Neural cell (in vitro differentiated cells): ENCODE data around the gene LDB1. TPM values are rescaled to one million over a fixed set of nuclear protein-coding genes. Genes with fewer than 3 reads are reported as not detected.

Source experiments
- H2AFZ ChIP-seq: fragments of 200-600, 300-800 bp; sonication (generic), shearing (Covaris generic); 2 replicates; pipeline ENCODE4 v1.6.0; 2014; ENCODE audit warnings: low read depth, mild to moderate bottlenecking, antibody characterized with exemption, low read length, moderate library complexity
- H3F3A ChIP-seq: fragments of 200-600 bp; shearing (Covaris generic); 2 replicates; pipeline ENCODE4 v1.6.1; 2016; ENCODE audit warnings: mild to moderate bottlenecking, moderate library complexity, mixed read lengths, antibody characterized with exemption, low read length; ENCODE audit not compliant: insufficient read depth, poor library complexity, severe bottlenecking
- H3K27ac ChIP-seq: fragments of 200-600, 300-800 bp; sonication (generic), shearing (Covaris generic); 2 replicates; pipeline ENCODE4 v1.5.1; 2014; ENCODE audit warnings: mild to moderate bottlenecking, low read length, moderate library complexity
- H3K27me3 ChIP-seq: fragments of 300-800, 200-600 bp; sonication (generic), shearing (Covaris generic); 2 replicates; pipeline ENCODE4 v1.6.0; 2014; ENCODE audit warnings: mild to moderate bottlenecking, low read depth, low read length, moderate library complexity; ENCODE audit not compliant: insufficient read depth
- H3K36me3 ChIP-seq: fragments of 300-800, 200-600 bp; sonication (generic), shearing (Covaris generic); 2 replicates; pipeline ENCODE4 v1.5.1; 2014; ENCODE audit warnings: mild to moderate bottlenecking, antibody characterized with exemption, low read length, moderate library complexity; ENCODE audit not compliant: insufficient read depth
- H3K4me2 ChIP-seq: fragments of 300-800, 200-600 bp; sonication (generic), shearing (Covaris generic); 2 replicates; pipeline ENCODE4 v1.6.0; 2014; ENCODE audit warnings: mild to moderate bottlenecking, low read length
- H3K4me3 ChIP-seq: fragments of 300-800, 200-600 bp; sonication (generic), shearing (Covaris generic); 2 replicates; pipeline ENCODE4 v1.5.1; 2014; ENCODE audit warnings: mild to moderate bottlenecking, low read length, moderate library complexity
- H3K79me2 ChIP-seq: fragments of 200-600 bp; shearing (Covaris generic); replicated peaks from 2 replicates; pipeline ENCODE4 v1.6.0; 2014; ENCODE audit warnings: mild to moderate bottlenecking, low read length, moderate library complexity; ENCODE audit not compliant: insufficient read depth
- H3K9ac ChIP-seq: fragments of 300-800, 200-600 bp; sonication (generic), shearing (Covaris generic); 2 replicates; pipeline ENCODE4 v1.6.1; 2016; ENCODE audit warnings: mild to moderate bottlenecking, low read length, mixed read lengths
- H3K9me2 ChIP-seq: fragments of 200-600 bp; shearing (Covaris generic); 2 replicates; pipeline ENCODE4 v1.6.1; 2016; ENCODE audit warnings: mild to moderate bottlenecking, low read length, mixed read lengths; ENCODE audit not compliant: insufficient read depth
- H3K9me3 ChIP-seq: fragments of 200-600, 300-800 bp; sonication (generic), shearing (Covaris generic); 2 replicates; pipeline ENCODE4 v1.6.1; 2016; ENCODE audit warnings: mild to moderate bottlenecking, mixed run types, low read length, moderate library complexity, mixed read lengths
- H4K20me1 ChIP-seq: fragments of 200-600 bp; shearing (Covaris generic); 2 replicates; pipeline ENCODE4 v1.6.1; 2016; ENCODE audit warnings: mild to moderate bottlenecking, mixed run types; ENCODE audit not compliant: insufficient read depth
- CTCF ChIP-seq: fragments of 450-650 bp; IDR thresholded peaks from 2 replicates; pipeline ENCODE4 v1.5.1; 2014; ENCODE audit warnings: antibody characterized with exemption, mild to moderate bottlenecking, moderate library complexity; ENCODE audit not compliant: poor library complexity, severe bottlenecking
- EP300 ChIP-seq: fragments of 450-650 bp; conservative IDR thresholded peaks from 2 replicates; pipeline ENCODE4 v1.6.1; 2014; ENCODE audit warnings: antibody characterized with exemption, mild to moderate bottlenecking, moderate library complexity; ENCODE audit not compliant: poor library complexity, severe bottlenecking
- EZH2 ChIP-seq: fragments of 200-600, 300-800 bp; shearing (Covaris generic), sonication (generic); IDR thresholded peaks from 2 replicates; pipeline ENCODE4 v1.6.1; 2014; ENCODE audit warnings: antibody characterized with exemption, low read length, borderline replicate concordance, mild to moderate bottlenecking; ENCODE audit not compliant: insufficient read depth, poor library complexity, severe bottlenecking
- MXI1 ChIP-seq: fragments of 450-650 bp; conservative IDR thresholded peaks from 2 replicates; pipeline ENCODE4 v1.6.1; 2014; ENCODE audit warnings: antibody characterized with exemption, mild to moderate bottlenecking; ENCODE audit not compliant: poor library complexity, severe bottlenecking
- POLR2AphosphoS5 ChIP-seq: IDR thresholded peaks from 2 replicates; pipeline ENCODE4 v1.6.1; 2012
- RAD21 ChIP-seq: fragments of 450-650 bp; conservative IDR thresholded peaks from 2 replicates; pipeline ENCODE4 v1.6.1; 2014; ENCODE audit warnings: antibody characterized with exemption, mild to moderate bottlenecking, moderate library complexity
- REST ChIP-seq: IDR thresholded peaks from 2 replicates; pipeline ENCODE4 v1.6.1; 2012; ENCODE audit warnings: borderline replicate concordance
- SMC3 ChIP-seq: fragments of 450-650 bp; conservative IDR thresholded peaks from 2 replicates; pipeline ENCODE4 v1.6.1; 2014; ENCODE audit warnings: antibody characterized with exemption, mild to moderate bottlenecking, moderate library complexity; ENCODE audit not compliant: poor library complexity
- TAF1 ChIP-seq: IDR thresholded peaks from 2 replicates; pipeline ENCODE4 v1.6.1; 2012; ENCODE audit warnings: low read depth
- polyA plus RNA-seq: library from polyadenylated mRNA; depleted of rRNA; stranded (reverse); fragments of >200 nt; gene quantifications from 2 replicates; pipeline ENCODE4 v1.2.3, GENCODE V29; 2014

LDB1 gene
- polyA plus RNA-seq, 1 donor from 2014 or later = 107 TPM

- no peaks in the 10 kb centered on the region for H3K79me2 ChIP-seq
- H3K4me2 ChIP-seq = no peak overlapping the region
- no peaks in the 10 kb centered on the region for H4K20me1 ChIP-seq
- no peaks in the 10 kb centered on the region for H3K27me3 ChIP-seq
- no peaks in the 10 kb centered on the region for H3F3A ChIP-seq
- H3K9me3 ChIP-seq = no peaks in the 10 kb centered on the region
- TF ChIP-seq EP300 (no peak), MXI1 (no peak), EZH2 (no peak), RAD21 (no peak), REST (no peak)
- H3K9ac ChIP-seq = no peak overlapping the region
- no peaks in the 10 kb centered on the region for H3K36me3 ChIP-seq
- no peak overlapping the region for H3K4me3 ChIP-seq
- H2AFZ ChIP-seq = no peak overlapping the region
- H3K9me2 ChIP-seq = no peaks in the 10 kb centered on the region
- no peak overlapping the region for H3K27ac ChIP-seq
Measured at GRCh38 chr10:102090772-102091171, 29.4 kb downstream of the LDB1 start.

- H3K4me3 ChIP-seq = no peak overlapping the region
- H3K4me2 ChIP-seq = no peak overlapping the region
- H2AFZ ChIP-seq = no peak overlapping the region
- no peaks in the 10 kb centered on the region for H3K27me3 ChIP-seq
- no peaks in the 10 kb centered on the region for H3K9me2 ChIP-seq
- H3K79me2 ChIP-seq = no peaks in the 10 kb centered on the region
- H3F3A ChIP-seq = no peaks in the 10 kb centered on the region
- H4K20me1 ChIP-seq = no peaks in the 10 kb centered on the region
- no peak overlapping the region for H3K27ac ChIP-seq
- no peaks in the 10 kb centered on the region for H3K9me3 ChIP-seq
- TF ChIP-seq REST (no peak), CTCF (no peak), SMC3 (no peak), TAF1 (no peak), MXI1 (no peak), RAD21 (no peak), POLR2AphosphoS5 (no peak), EZH2 (no peak), EP300 (no peak)
- H3K9ac ChIP-seq = no peak overlapping the region
- H3K36me3 ChIP-seq = no peaks in the 10 kb centered on the region
Measured at GRCh38 chr10:102086196-102086595, 34.0 kb downstream of the LDB1 start.
